HG02943 (cell line): ENCODE measurements around the gene AXIN1.
"Not testable (repeated sequence)": the region's sequence is repeated elsewhere in the genome, so short reads cannot be mapped to it uniquely, and the experiment has no call there.

Experiments
- ATAC-seq: cut with Tn5 transposase; IDR thresholded peaks from one replicate; pipeline ENCODE4 v1.9.1; 2021; ENCODE audit warnings: mild to moderate bottlenecking, low read depth, moderate library complexity; ENCODE audit not compliant: unreplicated experiment

AXIN1 gene

GRCh38 chr16:356741-357140 is 4.2 kb upstream of the AXIN1 start:
- no peak for ATAC-seq

GRCh38 chr16:354971-355461 is 2.5 kb upstream of the AXIN1 start:
- ATAC-seq, result no peak

- no peak for ATAC-seq
Observed at GRCh38 chr16:354291-354881, 1.9 kb upstream of the AXIN1 start.

- no peak for ATAC-seq
Observed at GRCh38 chr16:353404-354290, 1.1 kb upstream of the AXIN1 start.

GRCh38 chr16:351804-352520 is 561 bp downstream of the AXIN1 start:
- ATAC-seq, result peak; percentile 8

GRCh38 chr16:350203-350602 is 2.3 kb downstream of the AXIN1 start:
- ATAC-seq, result no peak

- no peak for ATAC-seq
Observed at GRCh38 chr16:349211-349610, 3.3 kb downstream of the AXIN1 start.

GRCh38 chr16:348495-348894 is 4.0 kb downstream of the AXIN1 start:
- ATAC-seq, result not testable (repeated sequence)

- ATAC-seq, result no peak
Observed at GRCh38 chr16:347203-347602, 5.3 kb downstream of the AXIN1 start.

- ATAC-seq, result no peak
Observed at GRCh38 chr16:346587-346986, 5.9 kb downstream of the AXIN1 start.

GRCh38 chr16:345772-346171 is 6.8 kb downstream of the AXIN1 start:
- ATAC-seq, result no peak

- ATAC-seq, result no peak
Observed at GRCh38 chr16:342455-343213, 9.9 kb downstream of the AXIN1 start.

GRCh38 chr16:341974-342336 is 10.6 kb downstream of the AXIN1 start:
- ATAC-seq, result not testable (repeated sequence)

GRCh38 chr16:341095-341973 is 11.2 kb downstream of the AXIN1 start:
- not testable (repeated sequence) for ATAC-seq

GRCh38 chr16:340370-341091 is 12.0 kb downstream of the AXIN1 start:
- no peak for ATAC-seq

GRCh38 chr16:339680-340079 is 12.8 kb downstream of the AXIN1 start:
- no peak for ATAC-seq

- ATAC-seq, result no peak
Observed at GRCh38 chr16:337975-338575, 14.4 kb downstream of the AXIN1 start.

GRCh38 chr16:337437-337836 is 15.1 kb downstream of the AXIN1 start:
- ATAC-seq, result no peak

- no peak for ATAC-seq
Observed at GRCh38 chr16:336269-336668, 16.3 kb downstream of the AXIN1 start.
